WTC11 (cell line): Measurements from ENCODE around the gene DHRS2. TPM values are rescaled to one million over a fixed set of nuclear protein-coding genes. Genes with fewer than 3 reads are reported as not detected.

Experiments
- ATAC-seq: fragments of 200-7000 bp; cut with Tn5 transposase; 2 replicates; pipeline ENCODE4 v1.10.0; 2021; ENCODE audit warnings: mild to moderate bottlenecking, moderate library complexity
- CTCF ChIA-PET: fragments of 300-600 bp; sonication (Branson Sonifier 250); formaldehyde crosslinking; loops from one replicate; lab custom pipeline; 2021; ENCODE audit warnings: antibody characterized with exemption; lab: Charles Lee
- POLR2A ChIA-PET: fragments of 350-600 bp; sonication (Branson Sonifier 250); formaldehyde crosslinking; loops from one replicate; lab custom pipeline; 2021; ENCODE audit warnings: antibody characterized with exemption; lab: Charles Lee
- DNase-seq: peaks from one replicate; pipeline ENCODE4 v3.0.0; 2021; ENCODE audit warnings: low spot score
- H3K27ac Mint-ChIP-seq: 2 replicates; pipeline ENCODE4 v1.8.0; 2021; ENCODE audit warnings: mixed read lengths
- H3K27me3 Mint-ChIP-seq: 2 replicates; pipeline ENCODE4 v1.8.0; 2021; ENCODE audit warnings: low read depth, mild to moderate bottlenecking, moderate library complexity, mixed read lengths
- H3K36me3 Mint-ChIP-seq: 2 replicates; pipeline ENCODE4 v1.8.0; 2021; ENCODE audit warnings: mixed read lengths
- H3K4me1 Mint-ChIP-seq: 2 replicates; pipeline ENCODE4 v1.8.0; 2022; ENCODE audit warnings: mixed read lengths
- H3K4me3 Mint-ChIP-seq: 2 replicates; pipeline ENCODE4 v1.8.0; 2021; ENCODE audit warnings: mild to moderate bottlenecking, moderate library complexity, mixed read lengths
- H3K9me3 Mint-ChIP-seq: 2 replicates; pipeline ENCODE4 v1.8.0; 2021; ENCODE audit warnings: mixed read lengths
- ATF1 ChIP-seq: sonication (generic); formaldehyde crosslinking; IDR thresholded peaks from 2 replicates; pipeline ENCODE4 v1.8.1; 2023; ENCODE audit warnings: mild to moderate bottlenecking, moderate library complexity, missing genetic modification reagents
- CREM ChIP-seq: sonication (generic); formaldehyde crosslinking; IDR thresholded peaks from 2 replicates; pipeline ENCODE4 v1.8.1; 2022; ENCODE audit warnings: mild to moderate bottlenecking, missing genetic modification reagents, moderate library complexity
- ETV6 ChIP-seq: sonication (generic); formaldehyde crosslinking; IDR thresholded peaks from 2 replicates; pipeline ENCODE4 v1.8.1; 2022; ENCODE audit warnings: mild to moderate bottlenecking, missing genetic modification reagents
- GABPB1 ChIP-seq: sonication (generic); formaldehyde crosslinking; IDR thresholded peaks from 2 replicates; pipeline ENCODE4 v1.8.1; 2023; ENCODE audit warnings: mild to moderate bottlenecking, missing genetic modification reagents
- IRF2 ChIP-seq: sonication (generic); formaldehyde crosslinking; IDR thresholded peaks from 2 replicates; pipeline ENCODE4 v1.8.0; 2022; ENCODE audit warnings: low read depth, missing genetic modification reagents, borderline replicate concordance
- JAZF1 ChIP-seq: fragments of 250-450 bp; sonication (Bioruptor Pico); IDR thresholded peaks from 2 replicates; pipeline ENCODE4 v1.9.0; 2021; ENCODE audit warnings: moderate library complexity, mild to moderate bottlenecking, inconsistent platforms
- KAT7 ChIP-seq: sonication (generic); formaldehyde crosslinking; IDR thresholded peaks from 2 replicates; pipeline ENCODE4 v1.8.1; 2023; ENCODE audit warnings: missing genetic modification reagents, mild to moderate bottlenecking, borderline replicate concordance
- NFATC4 ChIP-seq: fragments of 250-450 bp; sonication (Bioruptor Pico); IDR thresholded peaks from 2 replicates; pipeline ENCODE4 v1.9.0; 2021; ENCODE audit warnings: mild to moderate bottlenecking
- NR1H2 ChIP-seq: sonication (generic); formaldehyde crosslinking; IDR thresholded peaks from 2 replicates; pipeline ENCODE4 v1.9.0; 2021; ENCODE audit warnings: mild to moderate bottlenecking, moderate library complexity, missing genetic modification reagents
- RELA ChIP-seq: sonication (generic); formaldehyde crosslinking; IDR thresholded peaks from 2 replicates; pipeline ENCODE4 v1.8.1; 2022; ENCODE audit warnings: missing genetic modification reagents, mild to moderate bottlenecking, borderline replicate concordance
- SOX15 ChIP-seq: fragments of 250-450 bp; sonication (Bioruptor Pico); IDR thresholded peaks from 2 replicates; pipeline ENCODE4 v1.9.0; 2021; ENCODE audit warnings: mild to moderate bottlenecking
- SP1 ChIP-seq: sonication (generic); formaldehyde crosslinking; conservative IDR thresholded peaks from 2 replicates; pipeline ENCODE4 v1.8.1; 2022; ENCODE audit warnings: missing genetic modification reagents
- TCF7 ChIP-seq: sonication (generic); formaldehyde crosslinking; IDR thresholded peaks from 2 replicates; pipeline ENCODE4 v1.8.0; 2022; ENCODE audit warnings: mild to moderate bottlenecking, low read depth, missing genetic modification reagents, moderate library complexity
- ZNF138 ChIP-seq: sonication (generic); formaldehyde crosslinking; conservative IDR thresholded peaks from 2 replicates; pipeline ENCODE4 v1.8.1; 2022; ENCODE audit warnings: mild to moderate bottlenecking, moderate library complexity, missing genetic modification reagents
- ZNF317 ChIP-seq: sonication (generic); formaldehyde crosslinking; IDR thresholded peaks from 2 replicates; pipeline ENCODE4 v1.8.1; 2023; ENCODE audit warnings: low read depth, mild to moderate bottlenecking, moderate library complexity, missing genetic modification reagents, borderline replicate concordance
- ZNF396 ChIP-seq: fragments of 250-450 bp; sonication (Bioruptor Pico); IDR thresholded peaks from 2 replicates; pipeline ENCODE4 v1.8.0; 2021; ENCODE audit warnings: mild to moderate bottlenecking, moderate library complexity, borderline replicate concordance
- ZNF423 ChIP-seq: fragments of 250-450 bp; sonication (Bioruptor Pico); IDR thresholded peaks from 2 replicates; pipeline ENCODE4 v2.1.2; 2022; ENCODE audit warnings: mild to moderate bottlenecking, moderate library complexity
- ZNF671 ChIP-seq: fragments of 250-450 bp; sonication (Bioruptor Pico); IDR thresholded peaks from 2 replicates; pipeline ENCODE4 v1.8.0; 2021; ENCODE audit warnings: mild to moderate bottlenecking
- total RNA-seq: library from RNA; stranded (reverse); gene quantifications from 3 replicates; pipeline ENCODE4 v1.2.3, GENCODE V29; 2021
- TF ChIP-seq, protein P1 (sequence below): sonication (generic); formaldehyde crosslinking; IDR thresholded peaks from 2 replicates; pipeline ENCODE4 v1.8.1; 2023; ENCODE audit warnings: mild to moderate bottlenecking, missing genetic modification reagents, borderline replicate concordance
- TF ChIP-seq, protein P2 (sequence below): sonication (generic); formaldehyde crosslinking; IDR thresholded peaks from 2 replicates; pipeline ENCODE4 v1.8.1; 2022; ENCODE audit warnings: low read depth, mild to moderate bottlenecking, moderate library complexity, missing genetic modification reagents, borderline replicate concordance
- TF ChIP-seq, protein P3 (sequence below): sonication (generic); formaldehyde crosslinking; IDR thresholded peaks from 2 replicates; pipeline ENCODE4 v1.8.1; 2023; ENCODE audit warnings: mild to moderate bottlenecking, moderate library complexity, missing genetic modification reagents
- TF ChIP-seq, protein P4 (sequence below): sonication (generic); formaldehyde crosslinking; IDR thresholded peaks from 2 replicates; pipeline ENCODE4 v1.8.1; 2023; ENCODE audit warnings: mild to moderate bottlenecking, missing genetic modification reagents, moderate library complexity

DHRS2 gene
- total RNA-seq, 1 experiment from 2014 or later = 4.5 TPM

DNA sequence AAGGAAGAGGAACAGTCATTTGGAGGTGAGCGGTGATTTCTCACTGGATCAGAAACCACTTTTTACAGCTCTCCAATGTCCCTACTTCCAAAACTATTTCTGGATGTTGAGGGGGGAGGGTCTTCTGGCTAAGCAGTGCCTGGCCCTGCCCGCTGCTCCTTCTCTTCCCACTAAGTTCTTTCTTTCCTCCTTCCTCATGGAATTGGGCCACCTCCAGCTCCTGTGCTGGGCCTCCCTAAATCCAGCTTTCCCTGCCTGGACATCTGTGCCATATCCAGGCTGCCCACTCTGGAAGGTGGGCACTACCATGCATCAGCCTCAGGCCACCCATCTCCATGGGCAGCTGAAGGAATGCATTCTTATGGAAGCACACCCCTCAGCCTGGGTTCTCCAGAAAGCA, 11.5 kb downstream of the DHRS2 start:
- ATAC-seq (no peak), DNase-seq (no peak)
- no peak overlapping the region for H3K4me3 Mint-ChIP-seq
- peak overlapping the region; percentile 91; the same call in 1 of the 2 replicates for H3K27ac Mint-ChIP-seq
- peaks cover 8% of the 10 kb centered on the region; the same call in 1 of the 2 replicates for H3K9me3 Mint-ChIP-seq
- CTCF ChIA-PET = interaction anchor here (4.9 kb wide), 1 partner anchor 15 kb away, joined by 31 read pairs; no protein-coding TSS in a partner anchor
- peaks cover 7% of the 10 kb centered on the region for H3K27me3 Mint-ChIP-seq
- POLR2A ChIA-PET = no interaction called here
- TF ChIP-seq ZNF138 (CRISPR knock-in tag) = no peak
- no peak for TF ChIP-seq RELA (CRISPR knock-in tag)
- no peak for TF ChIP-seq ZNF317 (CRISPR knock-in tag)
- no peak for TF ChIP-seq CREM (CRISPR knock-in tag)
- no peak for TF ChIP-seq IRF2 (CRISPR knock-in tag)
- TF ChIP-seq, protein P1, sequence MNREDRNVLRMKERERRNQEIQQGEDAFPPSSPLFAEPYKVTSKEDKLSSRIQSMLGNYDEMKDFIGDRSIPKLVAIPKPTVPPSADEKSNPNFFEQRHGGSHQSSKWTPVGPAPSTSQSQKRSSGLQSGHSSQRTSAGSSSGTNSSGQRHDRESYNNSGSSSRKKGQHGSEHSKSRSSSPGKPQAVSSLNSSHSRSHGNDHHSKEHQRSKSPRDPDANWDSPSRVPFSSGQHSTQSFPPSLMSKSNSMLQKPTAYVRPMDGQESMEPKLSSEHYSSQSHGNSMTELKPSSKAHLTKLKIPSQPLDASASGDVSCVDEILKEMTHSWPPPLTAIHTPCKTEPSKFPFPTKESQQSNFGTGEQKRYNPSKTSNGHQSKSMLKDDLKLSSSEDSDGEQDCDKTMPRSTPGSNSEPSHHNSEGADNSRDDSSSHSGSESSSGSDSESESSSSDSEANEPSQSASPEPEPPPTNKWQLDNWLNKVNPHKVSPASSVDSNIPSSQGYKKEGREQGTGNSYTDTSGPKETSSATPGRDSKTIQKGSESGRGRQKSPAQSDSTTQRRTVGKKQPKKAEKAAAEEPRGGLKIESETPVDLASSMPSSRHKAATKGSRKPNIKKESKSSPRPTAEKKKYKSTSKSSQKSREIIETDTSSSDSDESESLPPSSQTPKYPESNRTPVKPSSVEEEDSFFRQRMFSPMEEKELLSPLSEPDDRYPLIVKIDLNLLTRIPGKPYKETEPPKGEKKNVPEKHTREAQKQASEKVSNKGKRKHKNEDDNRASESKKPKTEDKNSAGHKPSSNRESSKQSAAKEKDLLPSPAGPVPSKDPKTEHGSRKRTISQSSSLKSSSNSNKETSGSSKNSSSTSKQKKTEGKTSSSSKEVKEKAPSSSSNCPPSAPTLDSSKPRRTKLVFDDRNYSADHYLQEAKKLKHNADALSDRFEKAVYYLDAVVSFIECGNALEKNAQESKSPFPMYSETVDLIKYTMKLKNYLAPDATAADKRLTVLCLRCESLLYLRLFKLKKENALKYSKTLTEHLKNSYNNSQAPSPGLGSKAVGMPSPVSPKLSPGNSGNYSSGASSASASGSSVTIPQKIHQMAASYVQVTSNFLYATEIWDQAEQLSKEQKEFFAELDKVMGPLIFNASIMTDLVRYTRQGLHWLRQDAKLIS = no peak
- TF ChIP-seq ZNF671 (CRISPR knock-in tag) = no peak
- TF ChIP-seq, protein P2, sequence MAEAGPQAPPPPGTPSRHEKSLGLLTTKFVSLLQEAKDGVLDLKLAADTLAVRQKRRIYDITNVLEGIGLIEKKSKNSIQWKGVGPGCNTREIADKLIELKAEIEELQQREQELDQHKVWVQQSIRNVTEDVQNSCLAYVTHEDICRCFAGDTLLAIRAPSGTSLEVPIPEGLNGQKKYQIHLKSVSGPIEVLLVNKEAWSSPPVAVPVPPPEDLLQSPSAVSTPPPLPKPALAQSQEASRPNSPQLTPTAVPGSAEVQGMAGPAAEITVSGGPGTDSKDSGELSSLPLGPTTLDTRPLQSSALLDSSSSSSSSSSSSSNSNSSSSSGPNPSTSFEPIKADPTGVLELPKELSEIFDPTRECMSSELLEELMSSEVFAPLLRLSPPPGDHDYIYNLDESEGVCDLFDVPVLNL (CRISPR knock-in tag) = no peak
- TF ChIP-seq JAZF1 (CRISPR knock-in tag) = no peak
- no peak for TF ChIP-seq ZNF423
- H3K4me1 Mint-ChIP-seq = no peaks in the 10 kb centered on the region
- no peaks in the 10 kb centered on the region for H3K36me3 Mint-ChIP-seq

DNA sequence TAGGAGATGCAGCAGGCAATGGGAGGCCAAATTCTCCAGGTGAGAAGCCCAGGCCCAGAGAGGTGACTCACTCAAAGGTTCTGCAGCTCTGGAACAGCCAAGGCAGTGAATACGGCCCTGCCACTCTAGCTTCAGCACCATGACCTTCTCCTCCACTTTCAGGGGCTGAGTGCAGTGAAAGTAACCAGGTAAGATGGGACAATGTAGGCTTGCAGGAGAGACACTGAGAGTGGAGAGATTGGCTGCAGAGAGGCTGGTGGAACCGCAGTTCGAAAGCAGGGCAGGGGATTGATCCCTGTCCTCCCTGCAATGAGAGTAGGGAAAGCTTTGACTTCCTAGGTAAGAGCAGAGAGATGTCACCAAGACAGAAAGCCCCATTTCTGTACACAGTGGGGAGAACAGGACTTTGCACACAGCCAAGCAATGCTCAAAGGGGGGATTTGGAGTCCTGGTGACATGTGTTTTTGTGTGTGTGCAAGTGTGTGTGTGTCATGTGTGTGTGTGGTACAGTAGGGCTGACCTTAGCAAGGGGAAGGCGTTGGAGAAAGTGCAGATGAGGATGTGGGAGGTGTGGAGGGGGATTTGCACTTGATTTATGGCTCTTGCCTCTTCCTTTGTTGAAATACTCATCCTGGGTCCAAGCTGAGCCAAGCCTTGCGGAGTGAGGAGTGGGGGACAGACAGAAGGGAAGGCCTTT, 12.7 kb downstream of the DHRS2 start:
- no peak for ATAC-seq
- H3K27me3 Mint-ChIP-seq = peaks cover 7% of the 10 kb centered on the region
- H3K36me3 Mint-ChIP-seq = no peaks in the 10 kb centered on the region
- CTCF ChIA-PET = interaction anchor here (0.5 to 1.2 kb wide), 3 partner anchors 17 to 130 kb away, joined by 4 to 6 read pairs (median 4); no protein-coding TSS in a partner anchor
- no peak for DNase-seq
- no peak for TF ChIP-seq ETV6
- TF ChIP-seq, protein P3, sequence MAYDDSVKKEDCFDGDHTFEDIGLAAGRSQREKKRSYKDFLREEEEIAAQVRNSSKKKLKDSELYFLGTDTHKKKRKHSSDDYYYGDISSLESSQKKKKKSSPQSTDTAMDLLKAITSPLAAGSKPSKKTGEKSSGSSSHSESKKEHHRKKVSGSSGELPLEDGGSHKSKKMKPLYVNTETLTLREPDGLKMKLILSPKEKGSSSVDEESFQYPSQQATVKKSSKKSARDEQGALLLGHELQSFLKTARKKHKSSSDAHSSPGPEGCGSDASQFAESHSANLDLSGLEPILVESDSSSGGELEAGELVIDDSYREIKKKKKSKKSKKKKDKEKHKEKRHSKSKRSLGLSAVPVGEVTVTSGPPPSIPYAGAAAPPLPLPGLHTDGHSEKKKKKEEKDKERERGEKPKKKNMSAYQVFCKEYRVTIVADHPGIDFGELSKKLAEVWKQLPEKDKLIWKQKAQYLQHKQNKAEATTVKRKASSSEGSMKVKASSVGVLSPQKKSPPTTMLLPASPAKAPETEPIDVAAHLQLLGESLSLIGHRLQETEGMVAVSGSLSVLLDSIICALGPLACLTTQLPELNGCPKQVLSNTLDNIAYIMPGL (CRISPR knock-in tag) = no peak
- TF ChIP-seq, all 79 proteins: peak for 0
- H3K4me3 Mint-ChIP-seq = no peak overlapping the region
- H3K27ac Mint-ChIP-seq = no peak overlapping the region
- H3K9me3 Mint-ChIP-seq = peaks cover 11% of the 10 kb centered on the region; the same call in 1 of the 2 replicates
- no peaks in the 10 kb centered on the region for H3K4me1 Mint-ChIP-seq
- POLR2A ChIA-PET = no interaction called here

DNA sequence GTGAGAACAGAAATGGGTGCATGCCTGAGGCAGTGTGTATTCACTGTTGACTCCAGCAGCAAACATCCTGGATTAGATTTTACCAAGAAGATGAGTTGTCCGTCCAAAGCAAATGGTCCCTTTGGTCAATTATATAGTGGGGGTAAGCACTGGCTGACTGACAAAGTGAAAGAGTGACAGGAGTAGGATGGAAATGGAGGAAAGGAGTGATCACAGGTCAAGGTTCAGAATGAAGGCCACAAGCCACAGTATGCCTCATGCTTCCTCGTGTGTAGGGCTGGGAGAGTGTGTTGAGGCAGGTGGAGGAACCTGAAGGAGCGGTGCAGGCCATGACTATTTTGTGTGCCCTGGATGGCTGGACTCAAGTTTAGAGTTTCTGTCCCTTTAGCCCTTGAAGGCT, 14.3 kb downstream of the DHRS2 start:
- Mint-ChIP-seq H3K27me3 (peaks cover 7% of the 10 kb centered on the region), H3K9me3 (peaks cover 11% of the 10 kb centered on the region; the same call in 1 of the 2 replicates), H3K4me3 (no peak overlapping the region), H3K27ac (no peak overlapping the region), H3K4me1 (no peaks in the 10 kb centered on the region), H3K36me3 (no peaks in the 10 kb centered on the region)
- ATAC-seq (no peak), DNase-seq (no peak)
- TF ChIP-seq ATF1 (no peak), NR1H2 (CRISPR knock-in tag) (no peak), NFATC4 (no peak), ZNF396 (CRISPR knock-in tag) (no peak), SOX15 (CRISPR knock-in tag) (no peak), GABPB1 (CRISPR knock-in tag) (no peak), KAT7 (CRISPR knock-in tag) (no peak), SP1 (CRISPR knock-in tag) (no peak), TCF7 (CRISPR knock-in tag) (no peak)
- TF ChIP-seq, protein P4, sequence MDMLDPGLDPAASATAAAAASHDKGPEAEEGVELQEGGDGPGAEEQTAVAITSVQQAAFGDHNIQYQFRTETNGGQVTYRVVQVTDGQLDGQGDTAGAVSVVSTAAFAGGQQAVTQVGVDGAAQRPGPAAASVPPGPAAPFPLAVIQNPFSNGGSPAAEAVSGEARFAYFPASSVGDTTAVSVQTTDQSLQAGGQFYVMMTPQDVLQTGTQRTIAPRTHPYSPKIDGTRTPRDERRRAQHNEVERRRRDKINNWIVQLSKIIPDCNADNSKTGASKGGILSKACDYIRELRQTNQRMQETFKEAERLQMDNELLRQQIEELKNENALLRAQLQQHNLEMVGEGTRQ = no peak
- POLR2A ChIA-PET = no interaction called here
- CTCF ChIA-PET = interaction anchor here (1.5 to 1.8 kb wide), 3 partner anchors 18 to 260 kb away, joined by 3 to 7 read pairs (median 4); no protein-coding TSS in a partner anchor
